ENCODE measurements around the gene HRK. TPM values are rescaled to one million over a fixed set of nuclear protein-coding genes. Genes with fewer than 3 reads are reported as not detected.

Gene HRK
- total RNA-seq, 1 donor from 2014 or later = 3.5 TPM

GRCh38 chr12:116885491-116885890 lies 4.2 kb upstream of the HRK start:
- no peak overlapping the region for H3K4me3 ChIP-seq (ENCODE audit: low read depth, low read length)

GRCh38 chr12:116884871-116885270 lies 3.6 kb upstream of the HRK start:
- H3K4me3 ChIP-seq (ENCODE audit: low read depth, low read length) = no peak overlapping the region
- TF ChIP-seq CTCF (IDR thresholded peaks at IDR 0.05; ENCODE audit: insufficient read depth, low read length, poor library complexity, severe bottlenecking) = no peak
- DNase-seq (ENCODE audit: low read depth) = no peak
- no peaks in the 10 kb centered on the region for H3K36me3 ChIP-seq (ENCODE audit: control insufficient read depth, insufficient read depth, low read length)
- H3K27me3 ChIP-seq (ENCODE audit: control insufficient read depth, insufficient read depth, low read length) = peaks cover 45% of the 10 kb centered on the region

More at GRCh38 chr12:116885491-116885890, 4.2 kb upstream of the HRK start:
- DNase-seq (ENCODE audit: low read depth) = no peak
- H3K36me3 ChIP-seq (ENCODE audit: control insufficient read depth, insufficient read depth, low read length) = no peaks in the 10 kb centered on the region
- no peak for TF ChIP-seq CTCF (IDR thresholded peaks at IDR 0.05; ENCODE audit: insufficient read depth, low read length, poor library complexity, severe bottlenecking)
- peaks cover 39% of the 10 kb centered on the region for H3K27me3 ChIP-seq (ENCODE audit: control insufficient read depth, insufficient read depth, low read length)

GRCh38 chr12:116882742-116883141 lies 1.5 kb upstream of the HRK start:
- Histone ChIP-seq H3K27me3 (ENCODE audit: control insufficient read depth, insufficient read depth, low read length) (peaks cover 64% of the 10 kb centered on the region), H3K4me3 (ENCODE audit: low read depth, low read length) (no peak overlapping the region), H3K36me3 (ENCODE audit: control insufficient read depth, insufficient read depth, low read length) (no peaks in the 10 kb centered on the region)
- peak; percentile 10 for TF ChIP-seq CTCF (IDR thresholded peaks at IDR 0.05; ENCODE audit: insufficient read depth, low read length, poor library complexity, severe bottlenecking)
- no peak for DNase-seq (ENCODE audit: low read depth)

GRCh38 chr12:116881877-116882507 lies 751 bp upstream of the HRK start:
- Histone ChIP-seq H3K27me3 (ENCODE audit: control insufficient read depth, insufficient read depth, low read length) (peaks cover 60% of the 10 kb centered on the region), H3K4me3 (ENCODE audit: low read depth, low read length) (no peak overlapping the region), H3K36me3 (ENCODE audit: control insufficient read depth, insufficient read depth, low read length) (no peaks in the 10 kb centered on the region)
- DNase-seq (ENCODE audit: low read depth) = no peak
- no peak for TF ChIP-seq CTCF (IDR thresholded peaks at IDR 0.05; ENCODE audit: insufficient read depth, low read length, poor library complexity, severe bottlenecking)

GRCh38 chr12:116880817-116881324 lies 370 bp downstream of the HRK start:
- Histone ChIP-seq H3K27me3 (ENCODE audit: control insufficient read depth, insufficient read depth, low read length) (peaks cover 68% of the 10 kb centered on the region), H3K36me3 (ENCODE audit: control insufficient read depth, insufficient read depth, low read length) (no peaks in the 10 kb centered on the region), H3K4me3 (ENCODE audit: low read depth, low read length) (peak overlapping the region; percentile 12)
- TF ChIP-seq CTCF (IDR thresholded peaks at IDR 0.05; ENCODE audit: insufficient read depth, low read length, poor library complexity, severe bottlenecking) = no peak
- DNase-seq (ENCODE audit: low read depth) = no peak
